ENCODE measurements around the gene PBX1.

Gene PBX1

DNA sequence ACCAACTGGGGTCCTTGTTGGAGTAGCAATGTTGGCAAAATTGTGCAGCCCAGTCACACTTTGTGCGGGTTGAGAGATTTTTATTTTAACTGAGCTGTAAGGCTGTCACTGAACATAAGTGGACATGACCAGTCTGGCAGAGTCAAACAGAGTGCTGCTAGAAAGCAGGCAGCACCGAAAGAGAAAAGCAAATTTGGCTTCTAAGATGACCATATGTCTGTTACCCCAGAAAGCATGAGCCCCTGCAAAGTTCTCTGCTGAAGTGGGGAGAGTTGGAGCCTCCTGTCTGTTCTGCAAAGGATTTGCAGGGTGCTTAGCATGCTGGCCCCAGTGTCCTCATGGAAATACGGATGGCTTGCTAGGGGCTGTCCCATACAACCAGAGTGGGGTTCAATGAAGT, 220.4 kb downstream of the PBX1 start:
- no peak for DNase-seq (ENCODE audit: low read depth in 2 of 2)

DNA sequence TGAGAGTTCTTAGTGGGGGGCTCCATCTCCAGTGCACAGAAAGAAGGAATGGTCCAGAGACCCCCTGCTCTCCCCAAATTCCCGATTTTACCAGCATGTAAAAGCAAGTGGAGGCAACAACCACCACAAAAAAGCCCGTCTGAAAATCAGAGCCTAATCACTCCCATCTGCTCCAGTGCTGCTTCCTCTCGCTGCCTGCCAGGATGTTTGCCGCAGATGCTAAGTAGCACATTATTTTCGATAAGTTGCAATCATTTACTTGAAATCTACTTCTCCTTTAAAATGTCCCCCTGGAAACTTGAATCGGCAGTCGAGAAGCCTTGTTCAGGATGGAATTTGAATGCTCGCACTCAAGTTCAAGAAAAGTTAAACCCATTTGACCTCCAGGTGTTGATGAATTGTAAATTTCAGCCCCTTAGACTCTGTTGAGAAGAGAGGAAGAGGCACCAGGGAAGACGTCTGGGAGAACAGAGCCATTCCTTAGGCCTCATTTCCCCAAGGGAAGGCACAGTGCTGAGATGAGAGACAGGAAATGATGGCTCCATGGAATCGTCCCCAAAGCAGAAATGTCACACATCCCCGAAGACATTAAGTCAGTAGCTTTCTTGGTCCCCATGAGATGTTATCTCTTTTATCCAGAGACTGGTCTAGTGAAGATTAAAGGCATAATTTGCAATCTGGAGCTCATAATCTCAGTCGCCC, 221.3 kb downstream of the PBX1 start:
- DNase-seq (ENCODE audit: low read depth in 2 of 2): no peak

DNA sequence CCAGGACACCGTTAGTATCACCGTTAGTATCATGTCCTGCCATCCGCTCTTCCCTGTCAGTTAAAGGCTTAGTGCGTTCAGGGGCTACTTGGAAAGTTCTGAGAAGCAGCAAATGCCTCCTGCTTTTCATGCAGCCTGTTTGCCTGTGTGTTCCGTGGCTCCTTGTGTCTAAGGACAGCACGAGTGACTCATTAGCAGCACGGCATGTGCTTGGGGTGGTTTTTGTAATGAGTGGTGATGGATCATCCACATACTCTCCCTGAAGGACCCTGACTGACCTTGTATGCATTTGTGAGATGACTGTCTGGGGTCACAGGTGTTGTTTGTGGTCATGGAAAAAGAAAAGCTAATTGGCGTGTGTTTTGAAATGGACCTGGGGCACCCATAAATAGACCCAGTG, 221.9 kb downstream of the PBX1 start:
- DNase-seq (ENCODE audit: low read depth in 2 of 2): no peak

DNA sequence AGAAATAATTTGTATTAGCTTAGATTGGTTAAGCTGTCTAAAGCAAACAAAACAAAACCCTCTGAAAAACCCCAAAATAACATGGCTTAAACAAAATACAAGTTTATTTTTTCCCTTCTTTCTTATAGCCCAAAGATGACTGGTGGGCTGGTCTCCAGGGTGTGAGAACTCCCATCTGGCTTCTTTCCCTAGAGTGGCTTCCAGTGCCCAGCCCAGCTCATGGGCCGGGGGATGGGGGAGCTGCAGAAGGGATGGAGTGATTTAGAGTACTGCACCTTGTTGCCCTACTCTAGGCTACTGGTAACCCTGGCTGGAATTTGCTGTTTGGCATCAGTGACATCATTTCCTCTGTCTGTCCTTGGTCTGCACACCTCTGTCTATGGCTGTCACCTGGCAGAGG, 223.0 kb downstream of the PBX1 start:
- no peak for DNase-seq (ENCODE audit: low read depth in 2 of 2)

DNA sequence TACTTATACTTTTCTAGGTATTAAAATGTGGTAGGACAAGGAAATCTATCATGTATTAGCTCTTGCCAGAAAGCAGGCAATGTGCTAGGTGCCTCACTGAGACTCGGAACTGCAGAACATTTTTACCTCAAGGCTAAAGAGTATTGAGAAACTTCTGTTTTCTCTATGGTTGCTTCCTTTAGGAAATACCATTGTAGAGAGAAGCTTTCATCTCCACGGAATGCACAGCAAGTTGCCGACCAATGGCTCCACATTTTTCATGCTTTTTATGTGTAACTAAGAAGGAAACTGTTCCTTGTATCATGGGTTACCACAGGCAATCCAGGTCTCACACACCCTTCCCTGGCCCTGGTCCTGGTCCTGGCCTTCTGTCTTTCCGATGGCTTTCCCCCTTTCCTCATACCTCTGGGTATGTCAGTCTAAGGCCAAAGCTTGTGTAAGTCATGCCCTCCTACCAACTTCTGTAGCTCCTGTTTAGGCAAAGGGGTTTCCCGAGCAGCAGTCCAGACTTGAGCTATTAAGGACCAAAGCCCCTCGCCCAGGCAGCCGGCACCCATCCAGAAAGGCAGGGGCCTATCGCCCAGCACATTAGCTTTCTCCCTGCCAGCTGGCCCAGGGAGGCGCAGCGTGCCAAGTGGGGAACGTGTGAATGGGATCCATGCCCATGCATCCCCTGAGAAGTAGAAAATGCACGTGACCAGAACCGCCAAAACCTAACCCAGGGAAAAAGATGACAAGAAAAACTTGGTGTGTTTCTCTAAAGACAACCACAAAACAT, 225.0 kb downstream of the PBX1 start:
- no peak for DNase-seq (ENCODE audit: low read depth in 2 of 2)

DNA sequence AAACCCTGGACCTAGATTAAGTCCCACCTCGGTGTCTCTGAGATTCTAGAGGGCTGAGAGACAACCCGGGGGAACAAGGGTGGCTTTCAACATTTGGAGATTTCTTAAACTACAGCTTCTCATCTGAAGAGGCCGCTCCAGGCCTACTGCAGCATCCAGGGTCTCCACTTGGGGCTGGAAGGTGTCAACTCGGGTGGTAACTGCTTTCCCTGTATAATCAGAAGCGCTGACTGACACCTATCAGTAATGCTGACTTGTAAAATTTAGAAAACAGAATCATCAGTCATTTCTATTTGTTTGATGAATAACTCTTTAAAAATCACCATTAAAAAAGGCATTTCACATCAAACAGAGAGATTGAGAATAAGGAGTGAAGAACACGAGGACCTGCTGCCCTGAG, 226.0 kb downstream of the PBX1 start:
- DNase-seq (ENCODE audit: low read depth in 2 of 2): no peak

DNA sequence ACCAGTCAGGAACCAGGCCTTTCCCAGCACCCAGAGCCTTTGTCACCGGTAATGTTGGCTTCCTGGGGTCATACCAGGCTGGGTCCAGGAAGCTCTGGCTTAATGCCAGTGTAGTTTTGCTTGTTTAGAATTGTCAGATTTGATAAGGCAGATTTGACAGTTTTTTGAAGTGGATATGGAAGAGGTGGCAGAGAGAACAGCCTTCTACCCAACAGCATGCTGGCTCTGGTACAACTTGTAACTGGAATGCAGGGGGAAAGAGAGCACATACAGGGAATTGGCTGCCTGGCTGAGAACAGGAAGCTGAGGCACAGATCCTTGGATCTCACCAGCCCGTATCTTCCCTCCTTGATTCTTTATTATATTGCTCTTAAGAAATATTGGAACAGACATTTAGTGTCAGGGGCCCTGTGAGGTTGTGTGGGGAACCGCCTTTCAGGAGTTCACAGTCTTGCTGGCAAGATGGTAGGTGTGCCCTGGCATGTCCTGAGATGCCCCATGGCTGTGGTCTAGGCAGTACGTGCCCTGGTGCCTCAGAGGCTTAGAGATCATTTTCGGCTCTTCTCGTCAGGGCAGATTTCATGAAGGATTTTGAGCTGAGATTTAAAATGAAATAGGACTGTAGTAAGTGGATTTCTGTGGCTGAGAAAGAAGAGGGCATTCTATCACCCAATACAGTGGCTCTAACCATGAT, 227.0 kb downstream of the PBX1 start:
- no peak for DNase-seq (ENCODE audit: low read depth in 2 of 2)

DNA sequence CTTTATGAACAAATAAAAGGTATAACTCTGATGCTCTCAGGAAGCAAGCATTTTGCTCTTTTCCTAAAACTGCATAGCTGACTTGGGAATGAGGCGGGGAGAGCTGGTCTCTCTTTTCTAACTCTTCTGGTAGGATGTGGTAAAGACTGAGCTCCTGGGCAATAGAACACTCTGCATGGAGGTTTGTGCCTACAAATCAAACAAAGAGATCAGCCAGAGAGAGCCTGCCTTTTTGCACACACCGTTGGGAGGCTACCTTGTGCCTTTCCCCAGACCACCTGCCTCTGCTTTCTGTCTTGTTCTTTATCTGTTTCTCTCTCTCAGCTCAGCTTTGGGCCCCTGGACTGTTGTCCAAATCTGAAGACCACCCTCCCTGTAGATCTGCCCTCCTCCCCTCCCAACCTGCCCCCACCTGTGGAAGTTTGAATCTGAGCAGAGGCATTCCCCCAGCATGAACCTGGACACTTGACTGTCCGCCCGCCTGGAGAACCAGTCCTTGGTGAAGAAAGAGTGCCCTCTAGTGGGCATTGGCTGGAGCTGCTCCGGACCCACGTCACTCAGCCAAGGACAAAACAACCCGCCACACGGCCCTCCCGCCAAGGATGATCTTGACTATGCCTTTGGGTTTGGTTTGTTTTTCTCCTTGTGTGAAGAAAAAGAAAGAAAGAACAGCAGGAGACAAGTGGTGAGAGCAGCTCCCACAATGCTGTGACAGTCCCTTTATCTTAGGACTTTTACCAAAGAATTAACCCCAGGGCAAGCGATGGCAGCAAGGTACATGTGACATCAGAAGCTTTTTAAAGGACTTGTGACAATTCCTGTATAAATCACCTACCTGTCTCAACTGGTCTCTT, 228.2 kb downstream of the PBX1 start:
- DNase-seq (ENCODE audit: low read depth in 2 of 2): peak in 1 of 2 donors; percentile 25

GRCh38 chr1:164787834-164788231, 228.8 kb downstream of the PBX1 start:
- no peak for DNase-seq (ENCODE audit: low read depth in 2 of 2)

DNA sequence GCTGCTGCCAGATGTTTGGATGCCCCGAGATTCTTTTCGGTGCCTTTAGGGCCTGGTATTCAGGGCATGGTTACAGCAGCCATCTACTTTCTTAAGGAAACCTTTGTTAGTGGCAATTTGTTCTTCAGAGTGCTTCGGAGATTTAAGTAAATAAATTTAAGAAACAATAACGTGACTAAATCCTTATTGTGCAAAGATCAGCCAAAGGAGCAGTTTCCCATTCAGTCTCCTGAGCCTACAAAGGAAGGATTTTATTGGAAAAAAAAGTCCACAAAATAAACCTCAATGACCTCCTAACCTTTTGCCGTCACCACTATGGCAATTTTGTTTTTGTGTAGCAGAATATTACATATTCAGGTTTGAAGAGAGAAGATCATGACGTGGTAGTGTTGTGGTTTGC, 231.1 kb downstream of the PBX1 start:
- DNase-seq (ENCODE audit: low read depth in 2 of 2): no peak

DNA sequence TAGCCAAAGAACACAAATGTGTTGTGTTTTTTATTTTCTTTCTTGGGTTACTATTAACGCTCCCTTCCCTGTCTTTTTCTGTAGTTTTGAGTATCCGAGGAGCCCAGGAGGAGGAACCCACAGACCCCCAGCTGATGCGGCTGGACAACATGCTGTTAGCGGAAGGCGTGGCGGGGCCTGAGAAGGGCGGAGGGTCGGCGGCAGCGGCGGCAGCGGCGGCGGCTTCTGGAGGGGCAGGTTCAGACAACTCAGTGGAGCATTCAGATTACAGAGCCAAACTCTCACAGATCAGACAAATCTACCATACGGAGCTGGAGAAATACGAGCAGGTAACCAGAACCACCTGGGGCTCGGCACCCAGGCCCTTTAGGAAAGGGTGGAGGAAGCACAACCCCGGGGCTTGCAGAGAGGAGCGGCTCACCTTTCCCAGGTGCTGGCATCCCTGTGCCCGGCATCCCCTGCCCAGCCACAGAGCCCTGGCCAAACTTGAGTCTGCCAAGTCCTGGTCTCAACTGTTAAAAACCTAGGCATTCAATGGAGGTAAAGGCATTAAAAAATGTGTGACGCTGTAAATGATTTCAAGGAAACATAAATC, 233.5 kb downstream of the PBX1 start:
- no peak for DNase-seq (ENCODE audit: low read depth in 2 of 2)

GRCh38 chr1:164794356-164794755, 235.4 kb downstream of the PBX1 start:
- DNase-seq (ENCODE audit: low read depth in 2 of 2): no peak

DNA sequence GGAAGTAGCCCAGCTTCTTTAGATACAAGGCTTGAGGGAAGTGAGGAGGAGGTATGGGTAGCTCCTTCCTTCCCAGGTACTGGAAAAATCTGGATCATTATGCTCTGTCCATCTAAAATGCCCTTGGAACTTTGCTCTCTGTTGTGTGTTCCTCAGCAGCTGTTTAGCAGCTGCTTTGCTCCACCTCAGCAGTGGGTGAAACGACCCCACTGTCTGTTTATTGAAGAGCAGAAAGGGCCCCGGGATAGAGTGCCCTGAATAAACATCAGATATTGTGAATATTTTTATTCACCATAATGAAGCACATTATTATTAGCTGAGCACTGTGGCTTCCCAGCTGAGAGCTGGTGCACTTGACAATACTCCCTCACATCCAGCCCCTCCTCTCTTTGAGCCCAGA, 237.9 kb downstream of the PBX1 start:
- DNase-seq (ENCODE audit: low read depth in 2 of 2): no peak

- no peak for DNase-seq (ENCODE audit: low read depth in 2 of 2)
Measured at GRCh38 chr1:164801246-164801731, 242.3 kb downstream of the PBX1 start.

DNA sequence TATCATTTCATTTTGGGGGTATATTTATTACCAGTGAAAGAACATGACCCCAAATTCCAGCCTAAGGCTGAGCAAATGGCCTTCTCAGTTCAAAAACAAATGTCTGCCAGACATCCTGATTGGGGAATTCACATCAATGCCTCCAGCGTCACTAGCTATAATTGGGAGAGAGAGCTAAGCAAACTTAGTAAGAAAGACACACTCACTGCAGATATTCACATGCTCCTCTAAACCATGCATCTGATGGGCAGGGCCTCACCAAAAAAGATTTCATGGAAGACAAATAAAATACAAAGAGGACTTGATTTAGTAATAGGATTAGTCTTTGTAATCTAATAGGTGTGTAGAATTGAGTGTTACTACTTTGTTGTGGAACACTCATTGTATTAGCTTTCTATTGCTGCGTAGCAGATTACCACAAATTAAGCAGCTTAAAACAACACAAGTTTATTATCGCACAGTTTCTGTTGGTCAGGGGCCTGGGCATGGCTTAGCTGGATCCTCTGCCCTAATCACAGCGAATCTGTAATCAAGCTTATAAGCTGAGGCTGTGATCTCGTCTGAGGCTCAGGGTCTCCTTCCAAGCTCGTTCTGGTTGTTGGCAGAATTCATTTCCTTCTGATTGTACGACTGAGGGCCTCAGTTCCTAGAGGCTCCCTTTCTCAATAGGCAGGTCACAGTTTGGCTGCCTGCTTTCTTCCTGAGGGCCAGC, 243.0 kb downstream of the PBX1 start:
- no peak for DNase-seq (ENCODE audit: low read depth in 2 of 2)

DNA sequence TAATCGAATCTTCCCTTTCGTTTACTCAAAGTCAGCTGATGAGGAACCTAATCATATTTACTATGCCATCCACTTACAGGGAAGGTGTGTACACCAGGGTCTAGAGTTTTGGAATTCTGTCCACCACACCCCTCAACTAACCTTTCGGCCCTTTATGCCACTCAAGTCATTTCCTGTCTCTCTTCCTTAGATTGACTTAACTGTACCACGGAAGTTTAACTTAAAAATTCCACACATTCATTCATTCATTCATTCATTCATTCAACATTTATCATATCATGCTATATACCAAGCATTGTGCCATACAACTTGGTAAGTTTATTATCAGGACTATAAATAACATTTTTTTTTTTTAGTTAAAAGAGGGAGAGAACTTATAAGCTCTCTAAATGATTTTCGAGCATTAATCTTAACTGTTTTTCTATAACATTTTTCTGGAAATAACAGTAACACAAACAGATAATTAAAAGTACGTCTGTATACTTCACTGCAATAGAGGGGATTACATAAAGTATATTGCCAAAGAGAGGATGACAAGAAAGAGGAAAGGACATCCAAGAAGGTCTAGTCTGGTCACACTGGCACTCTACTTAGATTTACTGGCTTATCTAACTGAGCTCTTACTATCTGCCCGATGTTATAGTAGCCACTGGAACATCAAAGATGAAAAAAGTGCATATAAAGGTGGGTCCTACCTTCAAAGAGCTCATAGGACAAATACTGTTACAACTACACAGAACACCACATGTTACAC, 243.7 kb downstream of the PBX1 start:
- DNase-seq (ENCODE audit: low read depth in 2 of 2): no peak

GRCh38 chr1:164803366-164803765, 244.4 kb downstream of the PBX1 start:
- no peak for DNase-seq (ENCODE audit: low read depth in 2 of 2)

GRCh38 chr1:164804366-164804765, 245.4 kb downstream of the PBX1 start:
- DNase-seq (ENCODE audit: low read depth in 2 of 2): no peak

DNA sequence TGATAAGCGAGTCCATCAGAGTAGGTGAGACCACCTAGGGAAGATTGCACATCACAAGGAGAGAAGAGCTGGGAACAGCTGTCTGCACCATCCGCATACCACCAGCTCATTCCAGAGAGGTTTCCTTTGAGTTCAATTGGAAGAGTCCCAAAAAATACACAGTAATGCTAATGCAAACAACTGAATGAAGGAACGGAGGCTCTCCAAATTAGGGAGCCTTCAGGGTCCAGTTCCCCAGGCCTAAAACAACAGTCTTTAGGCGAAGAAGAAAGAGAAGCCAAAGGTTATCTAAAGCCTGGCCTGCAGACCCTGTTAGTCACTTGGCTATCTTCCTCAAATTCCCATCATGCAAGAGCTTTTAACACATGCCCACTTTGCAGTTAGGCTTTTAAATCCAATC, 246.4 kb downstream of the PBX1 start:
- DNase-seq (ENCODE audit: low read depth in 2 of 2): no peak

DNA sequence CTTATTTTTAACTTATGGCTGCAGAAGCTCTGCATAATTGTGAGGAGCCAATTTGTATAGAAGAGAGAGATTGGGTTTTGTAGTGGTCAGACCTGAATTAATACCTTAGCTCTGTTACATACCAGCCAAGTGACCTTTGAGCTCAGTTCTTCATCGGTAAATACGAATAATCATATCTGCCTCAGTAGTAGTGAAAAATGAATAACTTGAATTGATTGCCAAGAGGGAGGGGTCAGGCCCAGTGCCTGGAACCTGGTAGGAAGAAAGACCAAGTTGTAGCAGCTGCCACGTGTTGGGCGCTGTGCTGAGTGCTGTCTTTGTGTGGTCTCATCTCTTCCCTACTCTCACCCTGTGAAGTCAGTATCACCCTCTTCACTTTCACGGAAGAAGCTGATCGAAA, 247.5 kb downstream of the PBX1 start:
- DNase-seq (ENCODE audit: low read depth in 2 of 2): no peak

Measured in stimulated activated CD8-positive, alpha-beta memory T cell treated with anti-CD3 and anti-CD28 coated beads, Interleukin-15, amount 100 ng/mL, for 4 hours (primary cell).